PC-3 (cell line): Measurements from ENCODE around the gene CYP21A2.
"Not testable (repeated sequence)": the region's sequence is repeated elsewhere in the genome, so short reads cannot be mapped to it uniquely, and the experiment has no call there.

Experiments used
- CTCF ChIP-seq: fragments of 300-600 bp; sonication (generic); conservative IDR thresholded peaks from 2 replicates; pipeline ENCODE4 v1.5.1; 2017; ENCODE audit warnings: antibody characterized with exemption, low read depth, mild to moderate bottlenecking, low read length
- EZH2 ChIP-seq: fragments of 300-600 bp; sonication (generic); IDR thresholded peaks from one replicate; pipeline ENCODE4 v1.6.1; 2017; ENCODE audit warnings: antibody characterized with exemption, mild to moderate bottlenecking, low read length; ENCODE audit not compliant: unreplicated experiment
- EZH2phosphoT487 ChIP-seq: fragments of 300-600 bp; sonication (generic); IDR thresholded peaks from 2 replicates; pipeline ENCODE4 v1.6.1; 2018; ENCODE audit warnings: mild to moderate bottlenecking, antibody characterized with exemption, low read length, borderline replicate concordance

- not testable (repeated sequence) for TF ChIP-seq CTCF, EZH2, EZH2phosphoT487
These were observed 43.8 kb upstream of the CYP21A2 start for GRCh38 chr6:31994421-31994820.
